ENCODE measurements around the gene RAB36.
A peak's percentile ranks its signal among the peaks of the same experiment; 100 is the strongest.

RAB36 gene

DNA sequence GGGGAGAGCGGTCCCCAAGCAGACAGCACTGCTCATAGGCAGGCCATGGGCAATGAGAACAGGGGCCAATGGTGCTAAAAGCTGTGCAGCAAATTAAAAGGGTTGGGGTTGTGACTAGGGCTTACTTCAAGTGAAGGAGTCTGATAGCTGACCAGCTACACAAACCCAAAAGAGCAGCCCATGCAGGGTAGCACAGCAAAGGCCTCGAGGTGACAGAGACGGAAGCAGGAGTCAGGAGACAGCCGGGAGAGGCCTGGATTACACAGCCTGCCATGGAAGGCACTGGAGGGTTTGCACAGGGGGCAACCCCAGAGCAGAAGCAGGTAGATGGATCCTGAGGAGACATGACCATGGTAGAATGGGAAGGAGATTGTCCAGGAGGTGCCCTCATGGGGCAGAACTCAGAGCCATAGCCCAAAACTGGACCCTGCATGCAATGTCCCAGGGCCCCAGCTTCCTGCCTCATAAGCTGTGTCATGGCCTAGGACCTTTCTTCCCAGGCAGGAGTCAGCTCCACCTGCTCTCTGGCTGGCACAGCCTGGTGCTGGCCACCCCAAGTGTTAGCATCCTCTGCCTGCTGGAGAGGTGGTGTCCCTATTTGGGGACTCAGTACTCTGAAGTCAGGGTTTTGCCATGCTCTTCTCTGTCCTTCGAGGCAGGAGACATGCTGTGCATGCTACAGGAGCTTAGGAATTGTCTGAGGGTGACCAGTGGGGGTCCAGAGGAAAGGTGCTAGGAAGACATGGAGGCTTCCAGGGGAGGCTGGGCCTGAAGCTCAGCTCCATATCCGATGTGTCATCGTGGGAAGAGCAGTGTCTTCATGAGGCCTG, 36.8 kb upstream of the RAB36 start:
- no peak for DNase-seq

DNA sequence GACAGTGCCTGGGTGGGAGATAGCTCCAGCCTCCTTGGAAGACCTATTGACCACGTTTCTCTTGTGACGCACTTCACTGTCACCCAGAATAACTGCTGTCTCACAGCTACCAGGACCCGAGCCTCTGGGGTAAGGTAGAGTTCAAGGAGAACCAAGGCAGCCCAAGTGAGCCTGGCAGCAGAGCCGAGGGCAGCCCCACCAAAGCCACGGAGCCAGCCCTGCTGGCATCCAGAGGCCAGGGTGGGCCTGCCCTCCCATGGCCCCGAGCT, 36.3 kb upstream of the RAB36 start:
- DNase-seq: no peak

- no peak for DNase-seq
Measured at GRCh38 chr22:23109441-23109978, 35.8 kb upstream of the RAB36 start.

- DNase-seq: no peak
Measured at GRCh38 chr22:23110190-23110921, 34.9 kb upstream of the RAB36 start.

DNA sequence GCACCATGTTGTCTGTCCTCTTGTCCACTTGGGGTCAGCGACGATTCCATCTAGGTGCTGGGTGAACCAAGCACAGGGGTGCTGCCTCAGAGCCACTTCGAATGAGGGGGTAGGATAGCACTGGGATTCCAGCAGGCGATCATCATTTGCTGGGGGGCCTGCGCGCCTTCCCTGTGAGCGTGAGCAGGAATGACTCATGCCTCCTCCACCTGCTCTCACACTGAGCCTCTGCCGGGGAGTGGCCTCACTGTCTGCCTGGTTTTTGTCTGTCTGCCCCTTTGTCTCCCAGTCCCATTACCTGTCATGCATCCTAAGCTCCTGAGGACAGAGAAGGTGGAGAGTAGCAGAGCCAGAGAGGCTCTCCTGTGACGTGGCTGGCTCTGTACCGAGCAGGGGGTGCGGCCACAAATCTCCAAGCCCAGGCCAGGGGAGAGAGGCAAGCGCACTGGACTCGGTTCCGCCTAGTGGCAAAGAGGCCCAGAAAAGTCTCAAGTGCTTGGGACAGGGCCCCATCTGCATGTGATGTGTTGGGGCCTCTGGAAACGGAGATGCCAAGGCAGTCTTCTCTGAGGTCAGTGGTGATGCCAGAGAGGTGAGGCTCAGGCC, 34.3 kb upstream of the RAB36 start:
- DNase-seq: no peak

GRCh38 chr22:23112472-23113012, 32.7 kb upstream of the RAB36 start:
- DNase-seq: no peak

DNA sequence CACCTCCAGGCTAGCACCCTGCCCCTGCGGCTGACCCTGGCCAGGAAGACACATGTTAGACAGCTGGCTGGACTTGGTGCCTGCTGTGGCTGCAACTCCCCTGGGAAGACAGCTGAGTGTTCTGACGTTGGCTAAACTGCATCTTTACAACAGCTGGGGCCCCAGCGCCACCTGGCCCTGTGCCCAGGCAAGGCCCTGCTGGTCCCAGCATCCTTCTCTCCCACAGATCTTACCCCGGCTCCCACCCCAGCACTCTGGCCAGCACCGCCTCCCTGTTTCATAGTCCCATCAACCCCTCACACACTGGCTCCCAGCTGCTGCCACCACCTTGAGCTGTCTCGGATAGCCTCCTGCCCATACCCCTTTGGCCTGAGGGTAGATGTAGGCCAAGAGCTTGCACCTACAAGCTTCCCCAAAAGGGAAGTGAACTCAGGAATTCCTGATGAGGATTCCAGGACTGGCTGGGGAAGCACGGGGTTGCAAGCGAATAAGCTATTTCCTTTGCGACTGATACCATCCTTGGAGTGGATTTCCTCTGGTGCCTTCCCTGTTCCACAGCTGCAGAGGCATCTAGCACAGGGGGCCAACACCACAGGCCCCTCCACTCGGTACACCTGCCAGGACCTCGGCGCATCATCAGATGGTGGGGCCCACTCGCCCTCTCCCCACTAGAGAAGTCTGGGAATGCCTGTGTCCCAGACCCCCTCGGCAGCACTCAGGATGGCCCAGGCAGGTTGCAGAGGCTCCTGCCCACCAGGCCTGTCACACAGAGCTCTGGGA, 32.0 kb upstream of the RAB36 start:
- peak; percentile 17 for DNase-seq

DNA sequence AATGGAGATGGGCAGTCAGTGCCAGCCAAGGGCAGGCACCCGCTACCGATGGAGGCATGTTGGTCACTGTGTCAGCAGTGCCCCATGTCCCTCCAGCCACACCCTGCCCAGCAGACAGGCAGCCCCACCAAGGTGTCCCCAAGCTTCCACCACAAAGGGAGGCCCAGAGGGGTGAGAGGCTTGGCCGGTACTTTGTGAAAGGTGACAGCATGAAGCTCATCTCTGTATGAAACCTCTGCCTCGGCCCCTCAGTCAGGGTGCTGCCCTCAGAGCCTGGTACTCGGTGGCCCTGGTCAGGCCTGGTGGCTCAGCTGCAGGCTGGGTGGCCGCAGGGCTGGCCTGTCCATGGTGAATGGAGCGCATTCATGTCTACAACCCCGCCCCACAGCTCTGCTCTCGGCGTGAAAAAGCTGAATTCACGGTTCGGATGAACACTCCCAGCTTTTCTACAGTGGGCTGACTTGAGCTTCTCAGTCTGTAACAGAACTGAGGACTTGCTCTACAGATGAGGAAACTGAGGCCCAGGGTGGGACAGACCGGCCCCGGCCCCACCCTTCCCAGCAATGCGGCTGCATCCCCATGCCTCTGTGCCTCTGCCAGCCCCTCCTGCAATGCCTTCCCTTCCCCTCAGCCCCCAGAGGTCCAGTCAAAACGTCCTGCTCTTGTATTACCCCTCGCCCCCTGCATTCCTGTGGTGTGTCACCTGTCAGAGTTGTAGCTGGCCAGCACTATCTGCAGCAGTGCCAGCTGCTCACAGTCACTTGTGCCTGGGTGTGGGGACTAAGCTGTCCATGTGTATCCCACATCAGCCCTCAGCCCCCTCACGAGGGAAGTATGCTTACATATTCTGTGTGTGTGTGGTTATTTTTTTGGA, 31.2 kb upstream of the RAB36 start:
- DNase-seq: no peak

DNA sequence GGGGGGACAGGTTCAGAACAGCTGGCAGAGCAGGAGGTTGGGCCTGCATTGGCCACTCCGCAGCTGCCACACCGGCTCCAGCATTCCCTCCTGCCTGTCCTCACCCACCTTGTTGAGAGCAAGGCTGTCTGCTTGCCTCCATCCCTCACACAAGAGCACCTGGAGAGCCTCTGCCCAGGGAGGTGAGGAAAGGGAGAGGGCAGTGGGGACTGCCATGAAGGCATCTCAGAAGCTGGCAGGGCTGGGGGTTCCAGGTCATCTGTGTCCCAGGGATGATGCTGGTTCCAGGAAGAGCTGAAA, 30.6 kb upstream of the RAB36 start:
- no peak for DNase-seq

DNA sequence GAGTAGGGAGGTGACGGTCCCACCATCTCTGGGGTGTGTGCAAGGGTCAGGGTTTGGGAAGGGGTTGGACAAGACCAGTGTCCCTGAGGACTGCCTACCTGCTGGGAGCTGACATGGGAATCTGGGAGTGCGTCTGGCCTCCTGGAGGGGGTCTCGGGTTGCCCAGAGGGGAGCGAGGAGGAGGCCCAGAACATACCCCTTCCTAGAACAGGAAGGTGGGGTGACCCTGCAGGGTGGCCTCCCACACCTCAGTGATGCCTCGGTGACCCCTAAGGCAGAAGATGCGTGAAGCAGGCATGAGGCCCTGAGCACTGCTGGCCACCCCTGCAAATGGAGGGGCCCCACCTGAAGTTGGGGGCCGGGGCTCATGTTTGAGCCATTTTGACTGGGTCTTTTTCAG, 29.9 kb upstream of the RAB36 start:
- no peak for DNase-seq

DNA sequence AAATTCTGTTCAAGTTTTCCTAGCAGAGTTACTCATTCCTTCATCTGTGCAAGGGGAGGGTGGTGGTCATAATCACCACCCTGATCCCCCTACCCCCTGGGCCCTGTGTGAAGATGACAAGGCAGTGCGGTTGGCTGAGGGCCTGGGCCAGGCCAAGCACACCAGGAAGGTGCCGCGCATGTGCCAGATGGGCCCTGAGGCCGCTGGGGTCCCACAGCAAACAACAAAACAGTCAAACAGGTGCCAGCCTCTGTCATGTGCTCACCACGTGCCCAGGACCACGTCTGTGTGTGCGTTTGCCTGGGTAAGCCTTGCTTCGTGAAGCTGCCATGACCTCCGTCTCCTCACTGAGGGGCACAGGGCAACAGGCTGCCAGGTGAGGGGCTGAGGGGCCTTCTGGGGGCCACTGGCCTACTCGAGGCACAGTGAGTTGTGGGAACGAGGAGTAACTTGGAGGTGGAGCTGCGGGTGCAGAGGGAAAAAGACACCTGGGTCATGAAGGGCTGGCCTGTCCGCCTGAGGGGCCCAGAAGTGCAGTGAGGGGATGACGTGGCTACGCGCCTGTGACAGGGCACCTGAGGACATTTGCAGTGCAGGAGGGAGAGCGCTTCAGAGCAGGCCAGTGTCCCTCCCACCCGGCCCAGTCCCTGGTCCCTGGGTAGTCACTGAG, 29.3 kb upstream of the RAB36 start:
- DNase-seq: no peak

- no peak for DNase-seq
Measured at GRCh38 chr22:23116506-23117263, 28.6 kb upstream of the RAB36 start.

GRCh38 chr22:23117275-23117674, 28.0 kb upstream of the RAB36 start:
- no peak for DNase-seq

GRCh38 chr22:23117891-23118646, 27.2 kb upstream of the RAB36 start:
- DNase-seq: no peak

- no peak for DNase-seq
Measured at GRCh38 chr22:23118647-23119493, 26.4 kb upstream of the RAB36 start.

DNA sequence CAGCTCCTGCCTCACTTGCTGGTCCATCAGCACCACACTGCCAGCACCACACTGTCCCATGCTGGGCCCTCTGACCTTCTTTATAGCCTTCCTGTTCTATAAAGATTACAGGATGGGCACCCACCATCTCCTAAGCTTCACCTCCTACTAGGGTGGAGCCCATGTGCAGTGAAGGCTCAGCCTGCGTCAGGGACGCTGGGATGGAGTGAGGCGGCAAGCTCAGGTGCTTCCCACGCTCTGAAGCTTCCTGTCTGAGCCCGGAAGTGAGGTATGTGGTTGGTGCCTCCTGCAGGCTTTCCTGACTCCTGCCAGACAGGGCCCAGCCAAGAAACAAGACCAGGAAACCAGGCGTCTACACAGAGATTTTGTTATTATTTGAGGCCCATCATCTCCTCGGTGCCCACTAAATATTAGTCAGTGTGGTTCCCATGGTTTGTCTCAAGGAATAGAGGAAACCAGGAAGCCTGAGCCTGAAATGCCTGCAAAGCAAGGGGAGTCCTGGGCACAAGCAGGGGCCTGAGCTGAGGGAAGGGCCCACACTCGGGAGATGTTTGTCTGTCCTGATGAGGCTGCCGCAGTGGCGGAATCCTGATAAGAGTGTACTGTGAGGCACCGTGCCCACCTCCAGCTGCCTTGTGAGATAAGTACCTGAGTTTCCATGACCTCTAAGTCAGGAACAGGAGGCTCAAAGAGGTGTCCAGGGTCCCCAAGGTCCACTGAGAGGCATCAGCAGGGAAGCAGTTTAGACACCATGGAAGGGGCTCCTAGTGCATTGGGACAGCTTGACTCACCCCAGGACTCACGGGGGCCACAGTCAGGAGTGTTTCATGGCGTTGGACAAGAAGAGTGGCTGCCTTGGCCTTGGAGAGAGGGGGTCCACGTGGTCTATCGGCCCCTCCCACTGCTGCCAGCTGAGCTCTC, 25.5 kb upstream of the RAB36 start:
- DNase-seq: no peak

DNA sequence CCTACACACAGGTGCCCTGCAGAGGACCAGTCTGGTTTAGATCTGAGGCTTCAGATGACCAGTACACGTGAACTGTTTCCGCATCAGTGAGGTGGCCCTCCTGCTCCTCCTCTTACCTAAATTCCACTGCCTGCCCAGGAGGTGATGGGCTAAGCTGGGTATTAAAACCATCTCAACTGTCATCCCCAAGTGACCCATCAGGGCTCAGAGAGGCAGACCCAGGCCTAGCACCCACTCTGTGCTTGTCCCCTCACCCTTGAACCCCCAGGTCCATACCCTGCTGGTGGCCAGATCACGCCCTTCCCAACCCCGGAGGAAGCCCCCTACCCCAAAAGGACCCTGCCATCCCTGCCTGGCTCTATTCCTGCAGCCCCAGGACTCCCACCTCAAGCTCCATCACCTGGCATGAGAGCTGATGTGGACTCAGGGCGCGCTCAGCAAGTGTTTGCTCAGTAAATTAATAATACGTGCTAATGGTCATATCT, 24.8 kb upstream of the RAB36 start:
- no peak for DNase-seq

DNA sequence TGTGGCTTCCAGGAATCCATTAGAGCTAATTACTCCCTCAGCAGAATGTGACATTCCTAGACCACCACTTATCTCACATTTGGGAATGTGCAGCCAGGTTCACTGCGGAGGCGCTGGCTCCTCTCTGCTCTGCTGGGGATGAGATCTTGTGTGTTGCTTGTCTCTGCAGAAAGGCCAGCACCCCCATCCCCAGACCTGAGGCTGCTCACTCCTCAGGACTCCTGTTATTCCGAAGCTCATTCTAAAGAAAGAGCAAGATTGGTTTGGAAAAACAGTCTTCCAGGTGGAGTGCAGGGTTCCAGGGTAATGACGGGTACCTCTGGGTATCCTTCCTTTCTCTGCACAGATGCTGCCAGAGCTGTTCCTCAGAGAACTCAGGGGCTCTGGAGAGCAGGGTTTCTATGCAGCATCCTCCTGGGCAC, 24.3 kb upstream of the RAB36 start:
- DNase-seq: no peak
